Measurements from ENCODE around the gene HELT. TPM values are rescaled to one million over a fixed set of nuclear protein-coding genes. Genes with fewer than 3 reads are reported as not detected.

Gene HELT
- total RNA-seq, 1 donor from 2014 or later = not detected

- no peaks in the 10 kb centered on the region for H3K9me3 Mint-ChIP-seq (ENCODE audit: unreplicated experiment)
- no peak overlapping the region for H3K27ac Mint-ChIP-seq (ENCODE audit: unreplicated experiment)
- H3K4me1 Mint-ChIP-seq (ENCODE audit: unreplicated experiment) = peaks cover 5% of the 10 kb centered on the region
- no peaks in the 10 kb centered on the region for H3K36me3 Mint-ChIP-seq (ENCODE audit: low read depth, unreplicated experiment)
- H3K4me3 Mint-ChIP-seq (ENCODE audit: unreplicated experiment) = no peak overlapping the region
- peaks cover 8% of the 10 kb centered on the region for H3K27me3 Mint-ChIP-seq (ENCODE audit: unreplicated experiment)
- DNase-seq (ENCODE audit: low spot score) = no peak
- no peak for TF ChIP-seq CTCF (IDR thresholded peaks at IDR 0.05; ENCODE audit: unreplicated experiment)
Measured at GRCh38 chr4:185053746-185054145, 35.5 kb downstream of the HELT start.

- DNase-seq (ENCODE audit: low spot score) = no peak
- H3K36me3 Mint-ChIP-seq (ENCODE audit: low read depth, unreplicated experiment) = no peaks in the 10 kb centered on the region
- peaks cover 5% of the 10 kb centered on the region for H3K4me1 Mint-ChIP-seq (ENCODE audit: unreplicated experiment)
- H3K27me3 Mint-ChIP-seq (ENCODE audit: unreplicated experiment) = peaks cover 8% of the 10 kb centered on the region
- TF ChIP-seq CTCF (IDR thresholded peaks at IDR 0.05; ENCODE audit: unreplicated experiment) = no peak
- no peaks in the 10 kb centered on the region for H3K9me3 Mint-ChIP-seq (ENCODE audit: unreplicated experiment)
- H3K4me3 Mint-ChIP-seq (ENCODE audit: unreplicated experiment) = no peak overlapping the region
- no peak overlapping the region for H3K27ac Mint-ChIP-seq (ENCODE audit: unreplicated experiment)
Measured at GRCh38 chr4:185054272-185054671, 36.0 kb downstream of the HELT start.

GRCh38 chr4:185054886-185055285 is 36.6 kb downstream of the HELT start:
- Mint-ChIP-seq H3K9me3 (ENCODE audit: unreplicated experiment) (no peaks in the 10 kb centered on the region), H3K27me3 (ENCODE audit: unreplicated experiment) (peaks cover 8% of the 10 kb centered on the region), H3K27ac (ENCODE audit: unreplicated experiment) (no peak overlapping the region), H3K36me3 (ENCODE audit: low read depth, unreplicated experiment) (no peaks in the 10 kb centered on the region), H3K4me1 (ENCODE audit: unreplicated experiment) (peaks cover 3% of the 10 kb centered on the region), H3K4me3 (ENCODE audit: unreplicated experiment) (no peak overlapping the region)
- DNase-seq (ENCODE audit: low spot score) = no peak
- no peak for TF ChIP-seq CTCF (IDR thresholded peaks at IDR 0.05; ENCODE audit: unreplicated experiment)

- no peaks in the 10 kb centered on the region for H3K4me1 Mint-ChIP-seq (ENCODE audit: unreplicated experiment)
- H3K9me3 Mint-ChIP-seq (ENCODE audit: unreplicated experiment) = no peaks in the 10 kb centered on the region
- no peak overlapping the region for H3K27ac Mint-ChIP-seq (ENCODE audit: unreplicated experiment)
- TF ChIP-seq CTCF (IDR thresholded peaks at IDR 0.05; ENCODE audit: unreplicated experiment) = no peak
- no peak for DNase-seq (ENCODE audit: low spot score)
- no peaks in the 10 kb centered on the region for H3K36me3 Mint-ChIP-seq (ENCODE audit: low read depth, unreplicated experiment)
- H3K27me3 Mint-ChIP-seq (ENCODE audit: unreplicated experiment) = peaks cover 2% of the 10 kb centered on the region
- H3K4me3 Mint-ChIP-seq (ENCODE audit: unreplicated experiment) = no peak overlapping the region
Measured at GRCh38 chr4:185061610-185062009, 43.3 kb downstream of the HELT start.

- Mint-ChIP-seq H3K4me3 (ENCODE audit: unreplicated experiment) (no peak overlapping the region), H3K9me3 (ENCODE audit: unreplicated experiment) (no peaks in the 10 kb centered on the region), H3K27me3 (ENCODE audit: unreplicated experiment) (no peaks in the 10 kb centered on the region), H3K4me1 (ENCODE audit: unreplicated experiment) (no peaks in the 10 kb centered on the region), H3K27ac (ENCODE audit: unreplicated experiment) (no peak overlapping the region), H3K36me3 (ENCODE audit: low read depth, unreplicated experiment) (no peaks in the 10 kb centered on the region)
- DNase-seq (ENCODE audit: low spot score) = no peak
- no peak for TF ChIP-seq CTCF (IDR thresholded peaks at IDR 0.05; ENCODE audit: unreplicated experiment)
Measured at GRCh38 chr4:185062606-185063005, 44.3 kb downstream of the HELT start.

Measured in endothelial cell (in vitro differentiated cells).